22Rv1 (cell line): Measurements from ENCODE around the gene CBLN3.

Experiments used
- CTCF ChIP-seq: fragments of 450-650 bp; IDR thresholded peaks from 2 replicates; pipeline ENCODE4 v1.5.1; 2017; ENCODE audit warnings: mild to moderate bottlenecking
- ZFX ChIP-seq: fragments of 450-650 bp; IDR thresholded peaks from 2 replicates; pipeline ENCODE4 v1.6.1; 2017; ENCODE audit warnings: antibody characterized with exemption, borderline replicate concordance

GRCh38 chr14:24465368-24465767 is 35.9 kb upstream of the CBLN3 start:
- TF ChIP-seq CTCF (no peak), ZFX (no peak)
